AG04449 (cell line): ENCODE results near the gene HBA1.
"Not testable (repeated sequence)": the region's sequence is repeated elsewhere in the genome, so short reads cannot be mapped to it uniquely, and the experiment has no call there.

Experiments
- CTCF ChIA-PET: fragments of 350-600 bp; formaldehyde crosslinking; extraction: SDS; loops from one replicate; lab custom pipeline; 2021; ENCODE audit warnings: antibody characterized with exemption; lab: Yijun Ruan, JAX
- POLR2A ChIA-PET: fragments of 400-600, 350-600 bp; formaldehyde crosslinking; extraction: SDS; loops from one replicate; lab custom pipeline; 2020; ENCODE audit warnings: antibody characterized with exemption, inconsistent platforms; lab: Yijun Ruan, JAX
- DNase-seq: peaks from one replicate; pipeline ENCODE4 v3.0.0-alpha.2; 2010; ENCODE audit warnings: low read depth, low spot score
- H3K4me3 ChIP-seq: 2 replicates; pipeline ENCODE4 v1.5.1; 2011; ENCODE audit warnings: low read depth, mild to moderate bottlenecking, control low read depth, low read length
- CTCF ChIP-seq: IDR thresholded peaks from one replicate; pipeline ENCODE4 v1.5.1; 2011; ENCODE audit warnings: mild to moderate bottlenecking, moderate library complexity, low read length, control low read depth, inconsistent platforms; ENCODE audit not compliant: insufficient read depth; ENCODE audit errors: missing control alignments

The HBA1 gene

GRCh38 chr16:176477-177382 lies at the start of gene HBA1:
Gene HBA1, plus strand, starts transcription at chr16:176680. Its CDS starts 37 bp downstream, at chr16:176717.
- POLR2A ChIA-PET, DNase-seq, H3K4me3 ChIP-seq: not testable (repeated sequence)
- CTCF ChIA-PET = interaction anchor here (2.4 kb wide), 1 partner anchor 70 kb away, joined by 15 read pairs; no protein-coding TSS in a partner anchor

- ChIA-PET POLR2A (no interaction called here), CTCF (interaction anchor here (0.7 to 9.0 kb wide), 3 partner anchors 11 to 53 kb away, joined by 3 to 54 read pairs (median 7); no protein-coding TSS in a partner anchor)
- H3K4me3 ChIP-seq = no peak overlapping the region
- no peak for TF ChIP-seq CTCF
- no peak for DNase-seq
These were observed 47.4 kb upstream of the HBA1 start for GRCh38 chr16:129075-129474.

GRCh38 chr16:130533-131173 lies 45.8 kb upstream of the HBA1 start:
- ChIA-PET CTCF (interaction anchor here (0.8 to 9.0 kb wide), 4 partner anchors 12 to 51 kb away, joined by 3 to 54 read pairs (median 16); no protein-coding TSS in a partner anchor), POLR2A (no interaction called here)
- H3K4me3 ChIP-seq = no peak overlapping the region
- no peak for DNase-seq
- TF ChIP-seq CTCF = no peak

- POLR2A ChIA-PET = no interaction called here
- no peak for DNase-seq
- no peak overlapping the region for H3K4me3 ChIP-seq
- CTCF ChIA-PET = interaction anchor here (0.6 to 9.0 kb wide), 5 partner anchors 11 to 36 kb away, joined by 3 to 54 read pairs (median 5); no protein-coding TSS in a partner anchor
- no peak for TF ChIP-seq CTCF
These were observed 44.4 kb upstream of the HBA1 start for GRCh38 chr16:132120-132519.

- POLR2A ChIA-PET = no interaction called here
- H3K4me3 ChIP-seq = no peak overlapping the region
- TF ChIP-seq CTCF = no peak
- no peak for DNase-seq
- CTCF ChIA-PET = interaction anchor here (1.0 to 9.0 kb wide), 5 partner anchors 15 to 61 kb away, joined by 3 to 54 read pairs (median 5); no protein-coding TSS in a partner anchor
These were observed 42.8 kb upstream of the HBA1 start for GRCh38 chr16:133716-134115.

GRCh38 chr16:138049-138417 lies 38.4 kb upstream of the HBA1 start:
- DNase-seq = no peak
- peak overlapping the region; percentile 73 for H3K4me3 ChIP-seq
- ChIA-PET CTCF (interaction anchor here (1.9 to 3.2 kb wide), 3 partner anchors 13 to 31 kb away, joined by 7 to 10 read pairs (median 8); no protein-coding TSS in a partner anchor), POLR2A (no interaction called here)
- no peak for TF ChIP-seq CTCF
